GM12878 (cell line): Measurements from ENCODE around the gene ARHGAP26. TPM values are rescaled to one million over a fixed set of nuclear protein-coding genes. Genes with fewer than 3 reads are reported as not detected.
A peak's percentile ranks its signal among the peaks of the same experiment; 100 is the strongest.

Experiments
- ATAC-seq: fragments of 200-7000 bp; cut with Tn5 transposase; 3 replicates; pipeline ENCODE4 v1.9.1; 2020; ENCODE audit warnings: mild to moderate bottlenecking, moderate library complexity
- BruUV-seq: library from RNA; stranded (reverse); fragments of 400-500 nt; replicated peaks from 2 replicates; lab custom pipeline; 2021; lab: Mats Ljungman, UMichigan
- CTCF ChIA-PET: fragments of 300-600 bp; sonication (Branson Sonifier 250); formaldehyde crosslinking; extraction: SDS; loops from one replicate; lab custom pipeline; 2021; ENCODE audit warnings: inconsistent platforms; lab: Yijun Ruan, JAX
- POLR2A ChIA-PET: fragments of 350-600 bp; formaldehyde crosslinking; extraction: SDS; loops from one replicate; lab custom pipeline; 2021; ENCODE audit warnings: inconsistent platforms; lab: Charles Lee
- RAD21 ChIA-PET: fragments of 300-600 bp; sonication (Branson Sonifier 250); formaldehyde crosslinking; loops from one replicate; lab custom pipeline; 2023; ENCODE audit warnings: antibody characterized with exemption; ENCODE audit not compliant: unreplicated experiment; lab: Charles Lee
- SMC1A ChIA-PET: fragments of 300-600 bp; sonication (Branson Sonifier 250); formaldehyde crosslinking; loops from one replicate; lab custom pipeline; 2023; ENCODE audit not compliant: unreplicated experiment, uncharacterized antibody; lab: Charles Lee
- DNase-seq: peaks from one replicate; pipeline ENCODE4 v3.0.0-alpha.2; 2011; ENCODE audit warnings: low read depth, low spot score
- FAIRE-seq: peaks from 3 replicates; lab custom pipeline; 2011; peaks lifted over from hg19 to GRCh38; lab: Jason Lieb, UNC
- H2AFZ ChIP-seq: 2 replicates; pipeline ENCODE4 v1.6.0; 2011; ENCODE audit warnings: low read depth, low read length, control low read depth; ENCODE audit not compliant: control insufficient read depth
- H3K27ac ChIP-seq: 2 replicates; pipeline ENCODE4 v1.5.1; 2011; ENCODE audit warnings: control low read depth; ENCODE audit not compliant: control insufficient read depth, insufficient read depth
- H3K27me3 ChIP-seq, 2 experiments: replicated peaks in 1 of 2; 2 replicates each; pipeline versions ENCODE4 v1.6.0 to v1.6.1; 2011; ENCODE audit warnings: low read length in 1 of 2; ENCODE audit not compliant: control insufficient read depth in 2 of 2, insufficient read depth in 2 of 2
- H3K36me3 ChIP-seq, 2 experiments: 2 replicates each; pipeline ENCODE4 v1.5.1; 2011; ENCODE audit warnings: low read length in 1 of 2; ENCODE audit not compliant: control insufficient read depth in 2 of 2, insufficient read depth in 2 of 2
- H3K4me1 ChIP-seq: 2 replicates; pipeline ENCODE4 v1.6.1; 2011; ENCODE audit warnings: mild to moderate bottlenecking, low read length, moderate library complexity, mixed read lengths; ENCODE audit not compliant: control insufficient read depth, insufficient read depth
- H3K4me2 ChIP-seq: 2 replicates; pipeline ENCODE4 v1.6.0; 2011; ENCODE audit warnings: control low read depth; ENCODE audit not compliant: control insufficient read depth, insufficient read depth
- H3K4me3 ChIP-seq: fragments of 200-600 bp; sonication (generic); 2 replicates; pipeline ENCODE4 v1.5.1; 2016
- H3K79me2 ChIP-seq: 2 replicates; pipeline ENCODE4 v1.6.0; 2011; ENCODE audit warnings: low read length; ENCODE audit not compliant: control insufficient read depth, insufficient read depth
- H3K9ac ChIP-seq: 2 replicates; pipeline ENCODE4 v1.8.0; 2011; ENCODE audit warnings: low read length, control low read depth, mixed read lengths; ENCODE audit not compliant: control insufficient read depth, insufficient read depth
- H3K9me3 ChIP-seq: replicated peaks from 3 replicates; pipeline ENCODE4 v1.5.1; 2011; ENCODE audit warnings: mild to moderate bottlenecking, low read length; ENCODE audit not compliant: control insufficient read depth, insufficient read depth
- H4K20me1 ChIP-seq: 2 replicates; pipeline ENCODE4 v1.6.0; 2011; ENCODE audit not compliant: control insufficient read depth, insufficient read depth
- KLF5 ChIP-seq: fragments of 450-650 bp; IDR thresholded peaks from 2 replicates; pipeline ENCODE4 v1.6.1; 2014; ENCODE audit warnings: mild to moderate bottlenecking; ENCODE audit not compliant: partially characterized antibody
- MTA3 ChIP-seq: IDR thresholded peaks from 2 replicates; pipeline ENCODE4 v1.6.1; 2012; ENCODE audit warnings: low read length, inconsistent platforms, borderline replicate concordance
- NFYB ChIP-seq: IDR thresholded peaks from 2 replicates; pipeline ENCODE4 v1.6.1; 2011; ENCODE audit warnings: low read depth, mild to moderate bottlenecking, low read length, improper control_type of control experiment, moderate library complexity; ENCODE audit not compliant: insufficient read depth
- RB1 ChIP-seq: fragments of 450-650 bp; formaldehyde crosslinking; IDR thresholded peaks from 2 replicates; pipeline ENCODE4 v1.6.1; 2017; ENCODE audit warnings: mild to moderate bottlenecking, borderline replicate concordance
- SMAD1 ChIP-seq: fragments of 450-650 bp; IDR thresholded peaks from 2 replicates; pipeline ENCODE4 v1.6.1; 2018; ENCODE audit warnings: mild to moderate bottlenecking, low read depth; ENCODE audit not compliant: partially characterized antibody
- SP1 ChIP-seq: IDR thresholded peaks from one replicate; pipeline ENCODE4 v1.6.1; 2011; ENCODE audit warnings: low read depth, low read length
- SREBF1 ChIP-seq: IDR thresholded peaks from 2 replicates; pipeline ENCODE4 v1.6.1; 2012; ENCODE audit warnings: mild to moderate bottlenecking, low read length
- SUZ12 ChIP-seq: fragments of 200-600 bp; sonication (generic); IDR thresholded peaks from one replicate; pipeline ENCODE4 v1.6.1; 2018; ENCODE audit warnings: antibody characterized with exemption, mild to moderate bottlenecking; ENCODE audit not compliant: unreplicated experiment
- YY1 ChIP-seq: IDR thresholded peaks from 2 replicates; pipeline ENCODE4 v1.6.1; 2011; ENCODE audit warnings: low read depth, mild to moderate bottlenecking, low read length
- ZBED1 ChIP-seq: IDR thresholded peaks from 2 replicates; pipeline ENCODE4 v1.6.1; 2016; ENCODE audit warnings: borderline replicate concordance
- ZNF207 ChIP-seq: fragments of 450-650 bp; IDR thresholded peaks from 2 replicates; pipeline ENCODE4 v1.6.1; 2014; ENCODE audit warnings: antibody characterized with exemption, mild to moderate bottlenecking, borderline replicate concordance
- WGBS: methylation state at CpG from one replicate; pipeline ENCODE4 v1.1.6; 2016; ENCODE audit warnings: low lambda C conversion rate; ENCODE audit not compliant: insufficient replicate concordance, insufficient coverage; ENCODE audit errors: missing lambda C conversion rate; 5-methylcytosine and 5-hydroxymethylcytosine counted together
- in situ Hi-C: fragments of 300-500 bp; cut with MboI; formaldehyde crosslinking; loops from 9 replicates; pipeline ENCODE4 v1.14.3; 2018; ENCODE audit warnings: mixed read lengths
- intact Hi-C: fragments of 100-400 bp; cut with micrococcal nuclease; formaldehyde crosslinking; loops from one replicate; pipeline ENCODE4 v1.14.2; 2022; ENCODE audit not compliant: unreplicated experiment
- polyA plus RNA-seq, 11 experiments: library from polyadenylated mRNA; depleted of rRNA in 4 of 11; unstranded in 6 of 11; stranded (reverse) in 5 of 11; fragments of >200 nt; fragmentation: Nextera tagmentation in 4 of 11; fragmentation: Illumina TruSeq in 1 of 11; extraction: Ambion mirVana in 4 of 11; extraction: Trizol in 1 of 11; gene quantifications; 1 replicate in 1 of 11; 2 replicates in 10 of 11; pipeline versions ENCODE4 v1.2.1 to v1.2.3, GENCODE V29; 2011 to 2016; ENCODE audit warnings: inconsistent platforms in 2 of 11, missing spikeins in 2 of 11, low read depth in 1 of 11
- total RNA-seq, 4 experiments: library from RNA; depleted of rRNA in 3 of 4; stranded (reverse); fragments of >200 nt in 3 of 4; fragmentation: Illumina TruSeq in 1 of 4; extraction: Trizol in 1 of 4; gene quantifications; 2 replicates each; pipeline versions ENCODE4 v1.2.1 to v1.2.3, GENCODE V29; 2013 to 2021
- TF ChIP-seq, protein P1 (sequence below), 3 experiments: IDR thresholded peaks in 2 of 3; conservative IDR thresholded peaks in 1 of 3; 2 replicates each; pipeline ENCODE4 v1.5.1; 2011; ENCODE audit warnings: low read depth in 3 of 3, low read length in 3 of 3, mild to moderate bottlenecking in 3 of 3, control low read depth in 2 of 3, moderate library complexity in 2 of 3, inconsistent platforms in 1 of 3, mixed read lengths in 1 of 3; ENCODE audit not compliant: control insufficient read depth in 2 of 3, insufficient read depth in 1 of 3; ENCODE audit errors: extremely low read depth in 1 of 3
- TF ChIP-seq, protein P2 (sequence below): fragments of 450-650 bp; IDR thresholded peaks from 2 replicates; pipeline ENCODE4 v1.6.1; 2017; ENCODE audit warnings: mild to moderate bottlenecking, moderate library complexity
- TF ChIP-seq, protein P3 (sequence below): fragments of 450-650 bp; IDR thresholded peaks from 2 replicates; pipeline ENCODE4 v1.6.1; 2018; ENCODE audit warnings: borderline replicate concordance, mild to moderate bottlenecking; ENCODE audit not compliant: partially characterized antibody

ARHGAP26 gene
- total and polyA plus RNA-seq, 10 of the 15 experiments (the other 5 are each of a cell fraction or from before 2014, with no cell fraction given): 9.4 to 41.5 (median 19.3) TPM

DNA sequence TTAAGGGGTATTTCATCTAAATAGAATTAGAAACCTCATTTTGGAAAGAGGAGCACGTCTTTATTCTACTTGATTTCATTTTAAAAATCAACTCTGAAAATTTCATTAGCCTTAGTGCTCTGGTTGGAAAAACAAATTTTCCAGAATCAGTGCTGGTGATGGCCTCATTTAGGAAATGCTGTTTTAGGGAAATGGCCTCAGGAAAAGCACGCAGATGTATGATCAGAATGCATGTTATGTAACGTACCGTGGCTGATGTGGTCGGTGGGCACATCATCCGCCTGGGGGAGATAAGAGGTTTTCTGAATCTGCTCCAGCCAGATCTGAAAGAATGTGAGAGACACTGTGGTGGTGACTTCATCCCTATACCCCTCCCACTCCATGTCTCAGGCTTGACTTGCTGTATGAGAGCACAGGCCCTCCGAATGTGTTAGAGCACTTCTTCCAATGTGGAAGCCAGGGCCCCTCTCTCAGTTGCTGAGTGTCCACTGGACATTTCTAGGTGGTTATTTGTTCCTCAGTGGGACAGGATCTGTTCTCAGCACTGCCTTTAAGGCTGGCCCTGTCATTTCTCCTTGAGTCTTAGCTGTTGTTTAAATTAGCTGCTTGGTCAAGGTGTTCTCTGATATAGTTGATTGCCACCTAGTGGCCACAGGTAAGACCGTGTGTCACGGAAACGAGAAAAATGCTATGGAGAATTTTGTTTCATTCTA is 96.5 kb downstream of the ARHGAP26 start:
- SMC1A ChIA-PET: interaction anchor here (0.6 to 5.8 kb wide), 13 partner anchors 17 to 654 kb away, joined by 3 to 50 read pairs (median 4); no protein-coding TSS in a partner anchor
- no peak overlapping the region for H3K9ac ChIP-seq
- ATAC-seq: peak; percentile 89
- H3K4me1 ChIP-seq: no peaks in the 10 kb centered on the region
- peak; percentile 78 for FAIRE-seq
- intact Hi-C loops (loop anchor here (1.0 to 2.0 kb wide), 3 partner anchors 94 to 149 kb away; no protein-coding TSS in a partner anchor), in situ Hi-C loops (no loop called here)
- H3K79me2 ChIP-seq: no peaks in the 10 kb centered on the region
- POLR2A ChIA-PET: no interaction called here
- H2AFZ ChIP-seq: no peak overlapping the region
- no peak overlapping the region for H3K27ac ChIP-seq
- WGBS: 54% methylated on average over 10 of the region's 10 CpGs
- peak; percentile 26 for DNase-seq
- H3K4me2 ChIP-seq: no peak overlapping the region
- H3K4me3 ChIP-seq: no peak overlapping the region
- BruUV-seq: no TSS peak
- RAD21 ChIA-PET: interaction anchor here (0.6 to 3.0 kb wide), 18 partner anchors 9 to 977 kb away, joined by 3 to 31 read pairs (median 4); partner anchors contain the start of gene ARHGAP26
- CTCF ChIA-PET: interaction anchor here (0.5 to 2.1 kb wide), 41 partner anchors 9 to 1365 kb away, joined by 3 to 57 read pairs (median 5); partner anchors contain the start of gene ARHGAP26
- H4K20me1 ChIP-seq: no peaks in the 10 kb centered on the region; the same call in 1 of the 2 replicates
- no peaks in the 10 kb centered on the region for H3K27me3 ChIP-seq
- no peaks in the 10 kb centered on the region for H3K36me3 ChIP-seq
- no peaks in the 10 kb centered on the region for H3K9me3 ChIP-seq
- no peak for TF ChIP-seq ZBED1
- TF ChIP-seq KLF5: no peak
- no peak for TF ChIP-seq ZNF207
- TF ChIP-seq RB1: peak; percentile 47; the same call in 1 of the 2 replicates
- TF ChIP-seq NFYB: no peak
- TF ChIP-seq, protein P1, sequence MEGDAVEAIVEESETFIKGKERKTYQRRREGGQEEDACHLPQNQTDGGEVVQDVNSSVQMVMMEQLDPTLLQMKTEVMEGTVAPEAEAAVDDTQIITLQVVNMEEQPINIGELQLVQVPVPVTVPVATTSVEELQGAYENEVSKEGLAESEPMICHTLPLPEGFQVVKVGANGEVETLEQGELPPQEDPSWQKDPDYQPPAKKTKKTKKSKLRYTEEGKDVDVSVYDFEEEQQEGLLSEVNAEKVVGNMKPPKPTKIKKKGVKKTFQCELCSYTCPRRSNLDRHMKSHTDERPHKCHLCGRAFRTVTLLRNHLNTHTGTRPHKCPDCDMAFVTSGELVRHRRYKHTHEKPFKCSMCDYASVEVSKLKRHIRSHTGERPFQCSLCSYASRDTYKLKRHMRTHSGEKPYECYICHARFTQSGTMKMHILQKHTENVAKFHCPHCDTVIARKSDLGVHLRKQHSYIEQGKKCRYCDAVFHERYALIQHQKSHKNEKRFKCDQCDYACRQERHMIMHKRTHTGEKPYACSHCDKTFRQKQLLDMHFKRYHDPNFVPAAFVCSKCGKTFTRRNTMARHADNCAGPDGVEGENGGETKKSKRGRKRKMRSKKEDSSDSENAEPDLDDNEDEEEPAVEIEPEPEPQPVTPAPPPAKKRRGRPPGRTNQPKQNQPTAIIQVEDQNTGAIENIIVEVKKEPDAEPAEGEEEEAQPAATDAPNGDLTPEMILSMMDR (IDR thresholded peaks at IDR 0.05 in 2 of 3, conservative IDR thresholded peaks at IDR 0.05 in 1 of 3; ENCODE audit: control insufficient read depth in 2 of 3, extremely low read depth in 1 of 3, insufficient read depth in 1 of 3, low read depth in 3 of 3, low read length in 3 of 3): peak; percentile 66 to 78 (median 73)
- no peak for TF ChIP-seq SUZ12
- no peak for TF ChIP-seq SMAD1
- TF ChIP-seq SP1: no peak
- TF ChIP-seq, protein P2, sequence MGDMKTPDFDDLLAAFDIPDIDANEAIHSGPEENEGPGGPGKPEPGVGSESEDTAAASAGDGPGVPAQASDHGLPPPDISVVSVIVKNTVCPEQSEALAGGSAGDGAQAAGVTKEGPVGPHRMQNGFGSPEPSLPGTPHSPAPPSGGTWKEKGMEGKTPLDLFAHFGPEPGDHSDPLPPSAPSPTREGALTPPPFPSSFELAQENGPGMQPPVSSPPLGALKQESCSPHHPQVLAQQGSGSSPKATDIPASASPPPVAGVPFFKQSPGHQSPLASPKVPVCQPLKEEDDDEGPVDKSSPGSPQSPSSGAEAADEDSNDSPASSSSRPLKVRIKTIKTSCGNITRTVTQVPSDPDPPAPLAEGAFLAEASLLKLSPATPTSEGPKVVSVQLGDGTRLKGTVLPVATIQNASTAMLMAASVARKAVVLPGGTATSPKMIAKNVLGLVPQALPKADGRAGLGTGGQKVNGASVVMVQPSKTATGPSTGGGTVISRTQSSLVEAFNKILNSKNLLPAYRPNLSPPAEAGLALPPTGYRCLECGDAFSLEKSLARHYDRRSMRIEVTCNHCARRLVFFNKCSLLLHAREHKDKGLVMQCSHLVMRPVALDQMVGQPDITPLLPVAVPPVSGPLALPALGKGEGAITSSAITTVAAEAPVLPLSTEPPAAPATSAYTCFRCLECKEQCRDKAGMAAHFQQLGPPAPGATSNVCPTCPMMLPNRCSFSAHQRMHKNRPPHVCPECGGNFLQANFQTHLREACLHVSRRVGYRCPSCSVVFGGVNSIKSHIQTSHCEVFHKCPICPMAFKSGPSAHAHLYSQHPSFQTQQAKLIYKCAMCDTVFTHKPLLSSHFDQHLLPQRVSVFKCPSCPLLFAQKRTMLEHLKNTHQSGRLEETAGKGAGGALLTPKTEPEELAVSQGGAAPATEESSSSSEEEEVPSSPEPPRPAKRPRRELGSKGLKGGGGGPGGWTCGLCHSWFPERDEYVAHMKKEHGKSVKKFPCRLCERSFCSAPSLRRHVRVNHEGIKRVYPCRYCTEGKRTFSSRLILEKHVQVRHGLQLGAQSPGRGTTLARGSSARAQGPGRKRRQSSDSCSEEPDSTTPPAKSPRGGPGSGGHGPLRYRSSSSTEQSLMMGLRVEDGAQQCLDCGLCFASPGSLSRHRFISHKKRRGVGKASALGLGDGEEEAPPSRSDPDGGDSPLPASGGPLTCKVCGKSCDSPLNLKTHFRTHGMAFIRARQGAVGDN: no peak
- TF ChIP-seq SREBF1: no peak
- no peak for TF ChIP-seq MTA3
- TF ChIP-seq YY1: 0 out of 2 replicates have a peak, but pooled peaks have one; percentile 43
- TF ChIP-seq, protein P3, sequence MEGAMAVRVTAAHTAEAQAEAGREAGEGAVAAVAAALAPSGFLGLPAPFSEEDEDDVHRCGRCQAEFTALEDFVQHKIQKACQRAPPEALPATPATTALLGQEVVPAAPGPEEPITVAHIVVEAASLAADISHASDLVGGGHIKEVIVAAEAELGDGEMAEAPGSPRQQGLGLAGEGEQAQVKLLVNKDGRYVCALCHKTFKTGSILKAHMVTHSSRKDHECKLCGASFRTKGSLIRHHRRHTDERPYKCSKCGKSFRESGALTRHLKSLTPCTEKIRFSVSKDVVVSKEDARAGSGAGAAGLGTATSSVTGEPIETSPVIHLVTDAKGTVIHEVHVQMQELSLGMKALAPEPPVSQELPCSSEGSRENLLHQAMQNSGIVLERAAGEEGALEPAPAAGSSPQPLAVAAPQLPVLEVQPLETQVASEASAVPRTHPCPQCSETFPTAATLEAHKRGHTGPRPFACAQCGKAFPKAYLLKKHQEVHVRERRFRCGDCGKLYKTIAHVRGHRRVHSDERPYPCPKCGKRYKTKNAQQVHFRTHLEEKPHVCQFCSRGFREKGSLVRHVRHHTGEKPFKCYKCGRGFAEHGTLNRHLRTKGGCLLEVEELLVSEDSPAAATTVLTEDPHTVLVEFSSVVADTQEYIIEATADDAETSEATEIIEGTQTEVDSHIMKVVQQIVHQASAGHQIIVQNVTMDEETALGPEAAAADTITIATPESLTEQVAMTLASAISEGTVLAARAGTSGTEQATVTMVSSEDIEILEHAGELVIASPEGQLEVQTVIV: no peak
